ENCODE measurements around the gene TLCD3A. TPM values are rescaled to one million over a fixed set of nuclear protein-coding genes. Genes with fewer than 3 reads are reported as not detected.

The TLCD3A gene
- total and polyA plus RNA-seq, 2 experiments from 2014 or later: 15.7 to 21.1 TPM

- Histone ChIP-seq H3K4me1 (ENCODE audit: insufficient read depth) (peaks cover 17% of the 10 kb centered on the region), H3K9me3 (ENCODE audit: low read depth) (no peaks in the 10 kb centered on the region), H3K4me3 (no peak overlapping the region), H3K36me3 (replicated peaks; ENCODE audit: insufficient read depth, low read depth) (no peaks in the 10 kb centered on the region), H3K9me2 (replicated peaks; ENCODE audit: insufficient read depth) (no peaks in the 10 kb centered on the region), H2AFZ (no peak overlapping the region), H3K27ac (no peak overlapping the region), H3K79me2 (peaks cover 5% of the 10 kb centered on the region), H3K4me2 (no peak overlapping the region), H3K27me3 (no peaks in the 10 kb centered on the region), H4K20me1 (ENCODE audit: insufficient read depth, poor library complexity, severe bottlenecking) (no peaks in the 10 kb centered on the region)
- TF ChIP-seq EZH2phosphoT487 (IDR thresholded peaks at IDR 0.05; ENCODE audit: low read depth, severe bottlenecking, unreplicated experiment) (no peak), EZH2 (IDR thresholded peaks at IDR 0.05; ENCODE audit: borderline replicate concordance) (no peak), CTCF (IDR thresholded peaks at IDR 0.05; ENCODE audit: poor library complexity) (no peak)
- WGBS (ENCODE audit: low lambda C conversion rate, missing lambda C conversion rate): 89% methylated on average over 5 of the region's 5 CpGs
- peak; percentile 27 for DNase-seq (ENCODE audit: low spot score)
These were observed 3.5 kb upstream of the TLCD3A start for GRCh38 chr17:728911-729310.

- Histone ChIP-seq H3K79me2 (peaks cover 32% of the 10 kb centered on the region), H2AFZ (peak overlapping the region; percentile 73), H3K27ac (peak overlapping the region; percentile 97), H3K9me3 (ENCODE audit: low read depth) (no peaks in the 10 kb centered on the region), H3K36me3 (replicated peaks; ENCODE audit: insufficient read depth, low read depth) (no peaks in the 10 kb centered on the region), H3K4me3 (peak overlapping the region; percentile 98), H3K27me3 (no peaks in the 10 kb centered on the region), H3K4me2 (peak overlapping the region; percentile 96), H3K4me1 (ENCODE audit: insufficient read depth) (peaks cover 12% of the 10 kb centered on the region), H3K9me2 (replicated peaks; ENCODE audit: insufficient read depth) (no peaks in the 10 kb centered on the region), H4K20me1 (ENCODE audit: insufficient read depth, poor library complexity, severe bottlenecking) (no peaks in the 10 kb centered on the region)
- TF ChIP-seq EZH2 (IDR thresholded peaks at IDR 0.05; ENCODE audit: borderline replicate concordance) (no peak), CTCF (IDR thresholded peaks at IDR 0.05; ENCODE audit: poor library complexity) (no peak), EZH2phosphoT487 (IDR thresholded peaks at IDR 0.05; ENCODE audit: low read depth, severe bottlenecking, unreplicated experiment) (no peak)
- WGBS (ENCODE audit: low lambda C conversion rate, missing lambda C conversion rate): 18% methylated on average over 26 of the region's 26 CpGs
- no peak for DNase-seq (ENCODE audit: low spot score)
These were observed 741 bp upstream of the TLCD3A start for GRCh38 chr17:731644-732066.

GRCh38 chr17:732902-733720 lies 715 bp downstream of the TLCD3A start:
- no peaks in the 10 kb centered on the region for H3K9me3 ChIP-seq (ENCODE audit: low read depth)
- H3K4me2 ChIP-seq: peak overlapping the region; percentile 96
- H3K79me2 ChIP-seq: peaks cover 40% of the 10 kb centered on the region
- no peak for TF ChIP-seq EZH2phosphoT487 (IDR thresholded peaks at IDR 0.05; ENCODE audit: low read depth, severe bottlenecking, unreplicated experiment)
- peak overlapping the region; percentile 85 for H3K4me3 ChIP-seq
- H2AFZ ChIP-seq: peak overlapping the region; percentile 95
- peak overlapping the region; percentile 97 for H3K27ac ChIP-seq
- peaks cover 10% of the 10 kb centered on the region for H3K4me1 ChIP-seq (ENCODE audit: insufficient read depth)
- 11% methylated on average over 39 of the region's 57 CpGs for WGBS (ENCODE audit: low lambda C conversion rate, missing lambda C conversion rate)
- no peaks in the 10 kb centered on the region for H3K9me2 ChIP-seq (replicated peaks; ENCODE audit: insufficient read depth)
- no peaks in the 10 kb centered on the region for H4K20me1 ChIP-seq (ENCODE audit: insufficient read depth, poor library complexity, severe bottlenecking)
- no peaks in the 10 kb centered on the region for H3K27me3 ChIP-seq
- H3K36me3 ChIP-seq (replicated peaks; ENCODE audit: insufficient read depth, low read depth): no peaks in the 10 kb centered on the region
- DNase-seq (ENCODE audit: low spot score): peak; percentile 68

GRCh38 chr17:733743-734142 lies 1.3 kb downstream of the TLCD3A start:
- 77% methylated on average over 10 of the region's 10 CpGs for WGBS (ENCODE audit: low lambda C conversion rate, missing lambda C conversion rate)
- Histone ChIP-seq H3K27ac (peak overlapping the region; percentile 97), H3K79me2 (peaks cover 44% of the 10 kb centered on the region), H2AFZ (no peak overlapping the region), H3K4me1 (ENCODE audit: insufficient read depth) (peaks cover 10% of the 10 kb centered on the region), H3K9me2 (replicated peaks; ENCODE audit: insufficient read depth) (no peaks in the 10 kb centered on the region), H3K36me3 (replicated peaks; ENCODE audit: insufficient read depth, low read depth) (no peaks in the 10 kb centered on the region), H3K4me2 (peak overlapping the region; percentile 96), H3K9me3 (ENCODE audit: low read depth) (no peaks in the 10 kb centered on the region), H3K4me3 (peak overlapping the region; percentile 85), H4K20me1 (ENCODE audit: insufficient read depth, poor library complexity, severe bottlenecking) (no peaks in the 10 kb centered on the region), H3K27me3 (no peaks in the 10 kb centered on the region)
- DNase-seq (ENCODE audit: low spot score): no peak
- no peak for TF ChIP-seq EZH2phosphoT487 (IDR thresholded peaks at IDR 0.05; ENCODE audit: low read depth, severe bottlenecking, unreplicated experiment)
- no peak for TF ChIP-seq CTCF (IDR thresholded peaks at IDR 0.05; ENCODE audit: poor library complexity)
- no peak for TF ChIP-seq EZH2 (IDR thresholded peaks at IDR 0.05; ENCODE audit: borderline replicate concordance)

Measured in hepatocyte (in vitro differentiated cells).